Activated CD4-positive, alpha-beta T cell treated with anti-CD3 and anti-CD28 coated beads, Interleukin-2, amount 50 U/mL, for 4 hours (primary cell): ENCODE results near the gene TBCA.

ENCODE experiments used
- DNase-seq, 2 experiments: peaks; one replicate each; pipeline ENCODE4 v3.0.0-alpha.2; 2020

Gene TBCA

GRCh38 chr5:77641397-77641943 is 134.7 kb downstream of the TBCA start:
- no peak for DNase-seq
